IMR-90 (cell line): Measurements from ENCODE around the gene ARSA. TPM values are rescaled to one million over a fixed set of nuclear protein-coding genes. Genes with fewer than 3 reads are reported as not detected.

ENCODE experiments used
- ATAC-seq: fragments of 200-7000 bp; cut with Tn5 transposase; 2 replicates; pipeline ENCODE4 v1.9.1; 2020; ENCODE audit warnings: low read depth, mild to moderate bottlenecking, moderate library complexity
- BruUV-seq: library from RNA; stranded (reverse); fragments of 400-500 nt; replicated peaks from 2 replicates; lab custom pipeline; 2021; lab: Mats Ljungman, UMichigan
- CTCF ChIA-PET: fragments of 300-600 bp; formaldehyde crosslinking; extraction: SDS; loops from one replicate; lab custom pipeline; 2021; ENCODE audit warnings: antibody characterized with exemption; lab: Yijun Ruan, JAX
- POLR2A ChIA-PET: fragments of 300-600 bp; sonication (Branson Sonifier 250); formaldehyde crosslinking; loops from one replicate; lab custom pipeline; 2022; ENCODE audit warnings: antibody characterized with exemption; ENCODE audit not compliant: unreplicated experiment; lab: Charles Lee
- DNase-seq: peaks from one replicate; pipeline ENCODE4 v3.0.0; 2013
- H2AFZ ChIP-seq: replicated peaks from 2 replicates; pipeline ENCODE3; 2013; ENCODE audit warnings: low read length, mild to moderate bottlenecking; ENCODE audit not compliant: poor library complexity
- H2AK5ac ChIP-seq: 2 replicates; pipeline ENCODE4 v1.6.1; 2013; ENCODE audit warnings: low read depth, low read length, inconsistent platforms
- H2AK9ac ChIP-seq: replicated peaks from 2 replicates; pipeline ENCODE3; 2013; ENCODE audit warnings: mild to moderate bottlenecking, low read depth, low read length, moderate library complexity; ENCODE audit not compliant: poor library complexity
- H2BK120ac ChIP-seq: 2 replicates; pipeline ENCODE4 v1.6.1; 2013; ENCODE audit warnings: low read depth, low read length, inconsistent platforms
- H2BK15ac ChIP-seq: 3 replicates; pipeline ENCODE4 v1.6.1; 2013; ENCODE audit warnings: low read depth, low read length, inconsistent platforms
- H2BK20ac ChIP-seq: 2 replicates; pipeline ENCODE4 v1.6.1; 2013; ENCODE audit warnings: low read depth, mild to moderate bottlenecking, inconsistent platforms, low read length, moderate library complexity
- H2BK5ac ChIP-seq: 2 replicates; pipeline ENCODE4 v1.6.1; 2013; ENCODE audit warnings: mild to moderate bottlenecking, low read depth, low read length, inconsistent platforms; ENCODE audit not compliant: poor library complexity, severe bottlenecking
- H3K14ac ChIP-seq: replicated peaks from 2 replicates; pipeline ENCODE4 v1.6.1; 2013; ENCODE audit warnings: low read depth, low read length, inconsistent platforms
- H3K18ac ChIP-seq: 2 replicates; pipeline ENCODE4 v1.6.1; 2013; ENCODE audit warnings: low read depth, low read length, control low read depth
- H3K23ac ChIP-seq: 2 replicates; pipeline ENCODE4 v1.6.1; 2013; ENCODE audit warnings: low read depth, low read length, inconsistent platforms
- H3K27ac ChIP-seq: 2 replicates; pipeline ENCODE4 v1.5.1; 2013; ENCODE audit warnings: mild to moderate bottlenecking, control low read depth, low read length; ENCODE audit not compliant: insufficient read depth
- H3K27me3 ChIP-seq: 2 replicates; pipeline ENCODE4 v1.6.1; 2013; ENCODE audit warnings: low read length; ENCODE audit not compliant: control insufficient read depth, insufficient read depth
- H3K36me3 ChIP-seq: 2 replicates; pipeline ENCODE4 v1.6.1; 2013; ENCODE audit warnings: low read length, mixed read lengths; ENCODE audit not compliant: control insufficient read depth, insufficient read depth
- H3K4ac ChIP-seq: 2 replicates; pipeline ENCODE4 v1.6.1; 2013; ENCODE audit warnings: low read depth, low read length, inconsistent platforms
- H3K4me1 ChIP-seq: 2 replicates; pipeline ENCODE4 v1.6.1; 2013; ENCODE audit warnings: low read length, mixed read lengths; ENCODE audit not compliant: control insufficient read depth, insufficient read depth
- H3K4me2 ChIP-seq: 2 replicates; pipeline ENCODE4 v1.6.1; 2013; ENCODE audit warnings: low read depth, mild to moderate bottlenecking, control low read depth, low read length, moderate library complexity
- H3K4me3 ChIP-seq: 2 replicates; pipeline ENCODE4 v1.5.1; 2013; ENCODE audit warnings: low read depth, mild to moderate bottlenecking, control low read depth, low read length, moderate library complexity; ENCODE audit not compliant: insufficient read depth
- H3K56ac ChIP-seq: 2 replicates; pipeline ENCODE4 v1.6.1; 2013; ENCODE audit warnings: low read length, inconsistent platforms; ENCODE audit not compliant: insufficient read depth; ENCODE audit errors: extremely low read depth
- H3K79me1 ChIP-seq, 2 experiments: 2 replicates each; pipeline ENCODE4 v1.6.1; 2013; ENCODE audit warnings: low read length in 2 of 2, inconsistent platforms in 1 of 2, low read depth in 1 of 2
- H3K9ac ChIP-seq: 2 replicates; pipeline ENCODE4 v1.6.1; 2013; ENCODE audit warnings: low read depth, low read length, control low read depth
- H3K9me1 ChIP-seq: 2 replicates; pipeline ENCODE4 v1.6.1; 2013; ENCODE audit warnings: low read length, inconsistent platforms; ENCODE audit not compliant: insufficient read depth
- H3K9me3 ChIP-seq: 2 replicates; pipeline ENCODE4 v1.6.1; 2013; ENCODE audit warnings: low read length; ENCODE audit not compliant: control insufficient read depth, insufficient read depth
- H4K20me1 ChIP-seq: 2 replicates; pipeline ENCODE4 v1.6.1; 2013; ENCODE audit warnings: low read length, inconsistent platforms; ENCODE audit not compliant: insufficient read depth
- H4K5ac ChIP-seq: 2 replicates; pipeline ENCODE4 v1.6.1; 2013; ENCODE audit warnings: mild to moderate bottlenecking, low read depth, low read length, control low read depth
- H4K8ac ChIP-seq, 2 experiments: 2 replicates each; pipeline ENCODE4 v1.6.1; 2013; ENCODE audit warnings: low read depth in 2 of 2, low read length in 2 of 2, control low read depth in 1 of 2, inconsistent platforms in 1 of 2
- H4K91ac ChIP-seq: 2 replicates; pipeline ENCODE4 v1.6.1; 2013; ENCODE audit warnings: low read depth, low read length, inconsistent platforms; ENCODE audit not compliant: insufficient read depth
- CEBPB ChIP-seq: IDR thresholded peaks from 2 replicates; pipeline ENCODE4 v1.6.1; 2012; ENCODE audit warnings: low read depth, low read length, improper control_type of control experiment
- CHD1 ChIP-seq: IDR thresholded peaks from 2 replicates; pipeline ENCODE4 v1.6.1; 2012; ENCODE audit warnings: low read depth, low read length, improper control_type of control experiment
- FOS ChIP-seq: fragments of 150-350 bp; IDR thresholded peaks from 2 replicates; pipeline ENCODE4 v1.6.1; 2016; ENCODE audit warnings: low read depth, low read length
- MAFK ChIP-seq: IDR thresholded peaks from 2 replicates; pipeline ENCODE4 v1.6.1; 2012; ENCODE audit warnings: low read depth, low read length, improper control_type of control experiment
- MXI1 ChIP-seq: IDR thresholded peaks from 2 replicates; pipeline ENCODE4 v1.6.1; 2012; ENCODE audit warnings: low read depth, mild to moderate bottlenecking, low read length, moderate library complexity, borderline replicate concordance
- NFE2L2 ChIP-seq: fragments of 150-350 bp; IDR thresholded peaks from 2 replicates; pipeline ENCODE4 v1.6.1; 2016; ENCODE audit warnings: low read depth, mild to moderate bottlenecking, low read length
- POLR2A ChIP-seq: IDR thresholded peaks from 2 replicates; pipeline ENCODE4 v1.6.1; 2012; ENCODE audit warnings: mild to moderate bottlenecking, low read depth, low read length
- RAD21 ChIP-seq: IDR thresholded peaks from 2 replicates; pipeline ENCODE4 v1.6.1; 2012; ENCODE audit warnings: low read length, improper control_type of control experiment
- RCOR1 ChIP-seq: IDR thresholded peaks from 2 replicates; pipeline ENCODE4 v1.6.1; 2012; ENCODE audit warnings: mild to moderate bottlenecking, low read length, improper control_type of control experiment; ENCODE audit not compliant: insufficient replicate concordance
- RFX5 ChIP-seq: IDR thresholded peaks from 2 replicates; pipeline ENCODE4 v1.8.0; 2012; ENCODE audit warnings: low read depth, mild to moderate bottlenecking, low read length, moderate library complexity
- SMC3 ChIP-seq: fragments of 150-350 bp; IDR thresholded peaks from 2 replicates; pipeline ENCODE4 v1.6.1; 2016; ENCODE audit warnings: low read depth, mild to moderate bottlenecking, antibody characterized with exemption, low read length, moderate library complexity
- USF2 ChIP-seq: fragments of 150-350 bp; IDR thresholded peaks from 2 replicates; pipeline ENCODE4 v1.6.1; 2017; ENCODE audit warnings: mild to moderate bottlenecking, antibody characterized with exemption, low read length, low read depth
- WGBS, 2 experiments: methylation state at CpG; one replicate each; pipeline versions ENCODE4 v1.1.5 to v1.1.7; 2013; ENCODE audit warnings: missing lambda C conversion rate in 2 of 2; ENCODE audit not compliant: insufficient read length in 1 of 2; ENCODE audit errors: extremely low coverage in 2 of 2; 5-methylcytosine and 5-hydroxymethylcytosine counted together
- dilution Hi-C: fragments of 300-500 bp; cut with HindIII; formaldehyde crosslinking; loops from one replicate; pipeline ENCODE4 v1.14.3; 2018; ENCODE audit warnings: low sequenced_read_pairs; ENCODE audit not compliant: unreplicated experiment
- in situ Hi-C: fragments of 300-500 bp; cut with MboI; formaldehyde crosslinking; loops from 3 replicates; pipeline ENCODE4 v1.14.3; 2019; ENCODE audit warnings: low sequenced_read_pairs, inconsistent platforms, mixed read lengths
- intact Hi-C: fragments of 100-400 bp; cut with micrococcal nuclease; formaldehyde crosslinking; loops from 2 replicates; pipeline ENCODE4 v1.10.0; 2022
- polyA plus RNA-seq, 3 experiments: library from polyadenylated mRNA; depleted of rRNA; stranded (reverse); fragments of >200 nt; gene quantifications; 2 replicates each; pipeline ENCODE4 v1.2.3, GENCODE V29; 2012; ENCODE audit warnings: low replicate concordance in 1 of 3
- total RNA-seq: library from RNA; depleted of rRNA; stranded (reverse); fragments of >200 nt; gene quantifications from 2 replicates; pipeline ENCODE4 v1.2.3, GENCODE V29; 2012
- TF ChIP-seq, protein P1 (sequence below): conservative IDR thresholded peaks from 2 replicates; pipeline ENCODE4 v1.5.1; 2012; ENCODE audit warnings: mild to moderate bottlenecking, low read depth, low read length, improper control_type of control experiment
- TF ChIP-seq, protein P2 (sequence below): fragments of 150-350 bp; IDR thresholded peaks from 2 replicates; pipeline ENCODE4 v1.6.1; 2016; ENCODE audit warnings: low read depth, mild to moderate bottlenecking, low read length, moderate library complexity, borderline replicate concordance

The ARSA gene
- total and polyA plus RNA-seq, 2 of the 4 experiments (the other 2 are of a cell fraction): 3.4 to 24.2 TPM

DNA sequence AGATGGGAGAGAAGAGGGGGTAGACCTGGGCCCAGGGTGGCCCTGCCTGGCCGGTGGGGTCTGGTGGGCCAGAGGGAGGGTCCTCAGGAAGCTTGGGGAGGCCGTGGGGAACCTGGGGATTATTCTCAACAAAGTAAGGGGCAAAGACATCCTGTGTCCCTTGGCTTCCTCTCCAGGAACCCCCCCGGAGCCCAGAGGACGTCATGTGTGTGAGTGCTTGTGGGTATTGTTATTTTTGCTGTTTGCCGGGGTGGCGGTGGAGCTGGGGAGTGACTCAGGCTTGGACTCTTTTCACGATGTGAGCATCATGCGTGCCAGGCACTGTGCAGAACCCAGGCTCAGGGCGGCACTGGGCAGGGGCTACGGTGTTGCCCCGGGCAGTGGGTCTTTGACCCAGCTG is 43.7 kb upstream of the ARSA start:
- Histone ChIP-seq H2BK5ac (no peak overlapping the region), H3K4me1 (no peaks in the 10 kb centered on the region; the same call in 1 of the 2 replicates), H3K18ac (no peak overlapping the region), H3K4me3 (no peak overlapping the region), H2BK15ac (no peak overlapping the region), H3K79me1 (no peaks in the 10 kb centered on the region), H3K36me3 (no peaks in the 10 kb centered on the region), H4K5ac (no peak overlapping the region), H3K14ac (no peak overlapping the region), H4K20me1 (no peaks in the 10 kb centered on the region; the same call in 1 of the 2 replicates), H2AK9ac (no peak overlapping the region), H2BK120ac (no peak overlapping the region), H2BK20ac (no peak overlapping the region), H3K27ac (no peak overlapping the region), H4K91ac (no peak overlapping the region), H3K9me3 (no peaks in the 10 kb centered on the region; the same call in 1 of the 2 replicates), H2AK5ac (no peak overlapping the region), H2AFZ (no peak overlapping the region), H3K4ac (no peak overlapping the region), H3K9me1 (peaks cover 8% of the 10 kb centered on the region), H3K23ac (no peak overlapping the region), H3K27me3 (peaks cover 51% of the 10 kb centered on the region), H4K8ac (no peak overlapping the region), H3K9ac (no peak overlapping the region), H3K56ac (no peak overlapping the region), H3K4me2 (no peak overlapping the region)
- POLR2A ChIA-PET: no interaction called here
- intact Hi-C loops (no loop called here), in situ Hi-C loops (no loop called here), dilution Hi-C loops (no loop called here)
- ATAC-seq (no peak), DNase-seq (no peak)
- no CpG with 5 or more reads among the region's 11 CpGs for WGBS, 2 experiments
- BruUV-seq: no TSS peak
- TF ChIP-seq NFE2L2 (no peak), RAD21 (no peak), POLR2A (no peak), SMC3 (no peak), RFX5 (no peak), MAFK (no peak), FOS (no peak), RCOR1 (no peak), MXI1 (no peak), CHD1 (no peak), USF2 (no peak), CEBPB (no peak)
- TF ChIP-seq, protein P1, sequence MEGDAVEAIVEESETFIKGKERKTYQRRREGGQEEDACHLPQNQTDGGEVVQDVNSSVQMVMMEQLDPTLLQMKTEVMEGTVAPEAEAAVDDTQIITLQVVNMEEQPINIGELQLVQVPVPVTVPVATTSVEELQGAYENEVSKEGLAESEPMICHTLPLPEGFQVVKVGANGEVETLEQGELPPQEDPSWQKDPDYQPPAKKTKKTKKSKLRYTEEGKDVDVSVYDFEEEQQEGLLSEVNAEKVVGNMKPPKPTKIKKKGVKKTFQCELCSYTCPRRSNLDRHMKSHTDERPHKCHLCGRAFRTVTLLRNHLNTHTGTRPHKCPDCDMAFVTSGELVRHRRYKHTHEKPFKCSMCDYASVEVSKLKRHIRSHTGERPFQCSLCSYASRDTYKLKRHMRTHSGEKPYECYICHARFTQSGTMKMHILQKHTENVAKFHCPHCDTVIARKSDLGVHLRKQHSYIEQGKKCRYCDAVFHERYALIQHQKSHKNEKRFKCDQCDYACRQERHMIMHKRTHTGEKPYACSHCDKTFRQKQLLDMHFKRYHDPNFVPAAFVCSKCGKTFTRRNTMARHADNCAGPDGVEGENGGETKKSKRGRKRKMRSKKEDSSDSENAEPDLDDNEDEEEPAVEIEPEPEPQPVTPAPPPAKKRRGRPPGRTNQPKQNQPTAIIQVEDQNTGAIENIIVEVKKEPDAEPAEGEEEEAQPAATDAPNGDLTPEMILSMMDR: no peak
- TF ChIP-seq, protein P2, sequence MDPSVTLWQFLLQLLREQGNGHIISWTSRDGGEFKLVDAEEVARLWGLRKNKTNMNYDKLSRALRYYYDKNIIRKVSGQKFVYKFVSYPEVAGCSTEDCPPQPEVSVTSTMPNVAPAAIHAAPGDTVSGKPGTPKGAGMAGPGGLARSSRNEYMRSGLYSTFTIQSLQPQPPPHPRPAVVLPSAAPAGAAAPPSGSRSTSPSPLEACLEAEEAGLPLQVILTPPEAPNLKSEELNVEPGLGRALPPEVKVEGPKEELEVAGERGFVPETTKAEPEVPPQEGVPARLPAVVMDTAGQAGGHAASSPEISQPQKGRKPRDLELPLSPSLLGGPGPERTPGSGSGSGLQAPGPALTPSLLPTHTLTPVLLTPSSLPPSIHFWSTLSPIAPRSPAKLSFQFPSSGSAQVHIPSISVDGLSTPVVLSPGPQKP: no peak
- CTCF ChIA-PET: no interaction called here
